Activated CD4-positive, alpha-beta T cell treated with anti-CD3 and anti-CD28 coated beads, Interleukin-2, Interleukin-4, amounts not matched to agents 100 ng/mL and 50 ng/mL, durations not matched to agents 16 hours and 8 hours (primary cell): ENCODE measurements around the gene MPZL1.
"Not testable (repeated sequence)": the region's sequence is repeated elsewhere in the genome, so short reads cannot be mapped to it uniquely, and the experiment has no call there.

Experiments used
- DNase-seq: peaks from one replicate; pipeline ENCODE4 v3.0.0-alpha.2; 2020; ENCODE audit warnings: low spot score

Gene MPZL1

GRCh38 chr1:167812972-167813371, 91.2 kb downstream of the MPZL1 start:
- no peak for DNase-seq

DNA sequence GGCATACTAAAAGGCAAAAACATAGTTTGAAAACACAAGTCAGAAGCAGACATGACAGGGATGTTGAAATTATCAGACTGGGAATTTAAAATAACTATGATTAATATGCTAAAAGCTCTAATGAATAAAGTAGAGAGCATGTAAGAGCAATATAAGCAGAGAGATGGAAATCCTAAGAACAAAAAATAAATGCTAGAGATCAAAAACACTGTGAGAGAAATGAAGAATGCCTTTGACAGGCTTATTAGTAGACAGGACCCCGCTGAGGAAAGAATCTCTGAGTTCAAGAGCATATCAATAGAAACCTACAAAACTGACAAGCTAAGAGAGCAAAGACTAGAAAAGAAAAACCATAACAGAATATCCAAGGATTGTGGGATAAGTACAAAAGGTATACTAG, 93.9 kb downstream of the MPZL1 start:
- no peak for DNase-seq

- no peak for DNase-seq
These were observed 98.3 kb downstream of the MPZL1 start for GRCh38 chr1:167819849-167820683.

- DNase-seq = no peak
These were observed 99.0 kb downstream of the MPZL1 start for GRCh38 chr1:167820684-167821355.

DNA sequence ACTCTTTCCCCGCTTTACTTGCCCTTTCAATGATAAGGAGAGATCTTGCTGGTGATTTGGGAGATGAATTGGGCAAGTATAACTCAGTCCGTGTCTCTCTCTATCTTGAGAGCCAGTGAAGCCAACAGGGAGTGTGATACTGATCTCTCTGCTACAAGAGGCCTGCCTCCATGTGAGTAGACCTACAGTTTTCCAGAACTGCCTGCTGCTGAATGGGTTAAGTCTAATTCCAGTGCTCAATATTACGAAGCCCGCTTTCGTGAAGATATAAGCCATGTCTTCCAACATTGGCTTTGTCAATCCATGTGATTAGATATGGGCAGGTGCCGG, 99.5 kb downstream of the MPZL1 start:
- no peak for DNase-seq

GRCh38 chr1:167821969-167822685, 100.3 kb downstream of the MPZL1 start:
- no peak for DNase-seq

GRCh38 chr1:167824163-167824794, 102.5 kb downstream of the MPZL1 start:
- DNase-seq = no peak

DNA sequence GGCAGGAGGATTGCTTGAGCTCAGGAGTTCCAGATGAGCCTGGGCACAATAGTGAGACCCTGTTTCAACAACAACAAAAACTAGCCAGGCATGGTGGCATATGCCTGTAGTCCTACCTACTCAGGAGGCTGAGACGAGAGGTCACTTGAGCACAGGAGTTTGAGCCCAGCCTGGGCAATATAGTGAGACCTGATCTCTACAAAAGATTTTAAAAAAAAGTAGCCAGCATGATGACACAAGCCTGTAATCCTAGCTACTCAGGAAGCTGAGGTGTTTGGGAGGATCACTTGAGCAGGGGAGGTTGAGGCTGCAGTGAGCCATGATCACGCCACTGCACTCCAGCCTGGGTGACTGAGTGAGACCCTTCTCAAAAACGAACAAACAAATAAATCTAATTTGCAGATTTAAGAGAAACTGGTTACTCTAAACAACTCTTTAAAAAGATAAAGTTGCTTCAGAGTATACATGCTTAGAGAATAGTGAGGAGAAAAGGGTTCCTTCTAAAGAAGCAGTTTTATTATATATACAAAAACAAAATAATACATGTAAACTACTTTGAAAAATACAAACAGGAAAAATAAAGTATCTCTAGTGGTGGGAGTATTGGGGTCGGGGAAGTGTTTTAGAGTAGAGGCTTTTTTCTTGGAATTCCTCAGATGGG, 103.8 kb downstream of the MPZL1 start:
- no peak for DNase-seq

GRCh38 chr1:167826127-167826526, 104.3 kb downstream of the MPZL1 start:
- no peak for DNase-seq

DNA sequence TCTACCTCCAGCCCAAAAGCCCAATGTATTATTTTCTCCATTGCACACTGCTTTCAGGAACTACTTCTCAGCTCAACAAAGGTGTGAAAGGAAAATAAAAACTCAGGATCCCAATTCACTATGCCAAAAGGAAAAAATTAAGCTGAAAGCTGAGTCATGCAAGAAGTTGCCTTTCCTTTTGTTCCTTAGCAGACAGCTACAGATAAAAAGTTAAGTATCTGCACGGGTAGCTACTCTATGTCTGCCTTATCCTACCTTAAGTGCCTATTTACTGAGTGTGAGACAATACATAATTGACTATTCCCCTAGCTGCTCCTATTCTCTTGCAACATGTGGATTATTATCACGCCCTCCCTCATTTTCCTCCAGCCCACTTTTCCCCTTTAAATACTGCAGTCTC, 108.1 kb downstream of the MPZL1 start:
- no peak for DNase-seq

GRCh38 chr1:167830668-167831067, 108.9 kb downstream of the MPZL1 start:
- not testable (repeated sequence) for DNase-seq

- DNase-seq = no peak
These were observed 110.9 kb downstream of the MPZL1 start for GRCh38 chr1:167832693-167833092.

DNA sequence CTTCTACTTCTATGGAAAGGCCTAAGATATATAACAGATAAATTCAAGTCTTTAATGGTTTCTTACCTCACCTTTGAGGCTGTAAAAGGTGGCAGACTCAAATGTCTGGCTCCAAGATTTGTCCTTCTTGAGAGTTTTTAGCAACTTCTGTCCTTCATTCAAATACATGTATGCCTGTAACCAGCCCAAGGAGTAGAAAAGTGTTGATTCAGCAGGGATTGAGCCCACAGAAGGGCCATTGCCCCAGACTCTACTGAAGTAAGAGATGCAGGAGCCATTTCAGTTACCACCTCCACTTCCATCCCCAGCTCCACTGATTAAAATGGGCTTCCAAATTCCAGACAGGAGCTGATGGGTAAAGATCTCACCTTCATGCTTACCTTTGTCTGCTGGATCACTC, 112.1 kb downstream of the MPZL1 start:
- no peak for DNase-seq

- DNase-seq = no peak
These were observed 114.4 kb downstream of the MPZL1 start for GRCh38 chr1:167836197-167836596.

DNA sequence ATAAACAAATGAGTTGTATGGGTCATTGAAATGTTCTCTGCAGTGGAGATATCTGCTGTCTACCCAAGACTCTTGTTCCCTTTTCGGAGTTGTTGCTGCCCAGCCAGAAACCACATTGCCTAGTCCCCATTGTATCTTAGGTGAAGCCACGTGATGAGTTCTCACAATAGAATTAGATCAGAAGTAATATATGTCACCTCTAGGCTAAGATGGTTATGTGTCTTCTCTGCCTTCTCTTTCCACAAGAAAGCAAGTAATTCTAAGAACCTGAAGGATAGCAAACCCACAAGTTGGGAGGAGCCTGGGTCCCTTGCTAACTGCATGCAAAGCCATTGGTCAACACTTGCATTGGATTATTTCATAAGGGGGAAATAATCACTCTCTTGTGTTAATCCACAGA, 115.5 kb downstream of the MPZL1 start:
- no peak for DNase-seq

GRCh38 chr1:167839009-167839408, 117.2 kb downstream of the MPZL1 start:
- DNase-seq = no peak
